Activated naive CD4-positive, alpha-beta T cell (primary cell): ENCODE results near the gene ATIC.
"Not testable (repeated sequence)": the region's sequence is repeated elsewhere in the genome, so short reads cannot be mapped to it uniquely, and the experiment has no call there.

Source experiments
- DNase-seq, 4 experiments: peaks; one replicate each; lab custom pipeline; 2025; lab: John Stamatoyannopoulos, UW

ATIC gene

GRCh38 chr2:215315301-215315700, 3.4 kb downstream of the ATIC start:
- no peak for DNase-seq

- no peak for DNase-seq
These were observed 4.5 kb downstream of the ATIC start for GRCh38 chr2:215316336-215316735.

GRCh38 chr2:215319500-215319899, 7.6 kb downstream of the ATIC start:
- no peak for DNase-seq

GRCh38 chr2:215320102-215320501, 8.2 kb downstream of the ATIC start:
- no peak for DNase-seq

GRCh38 chr2:215320679-215321078, 8.8 kb downstream of the ATIC start:
- no peak for DNase-seq

- DNase-seq: no peak
These were observed 13.0 kb downstream of the ATIC start for GRCh38 chr2:215324811-215325210.

GRCh38 chr2:215328066-215328465, 16.2 kb downstream of the ATIC start:
- DNase-seq: no peak

- DNase-seq: no peak
These were observed 21.2 kb downstream of the ATIC start for GRCh38 chr2:215332872-215333595.

GRCh38 chr2:215338883-215339679, 27.2 kb downstream of the ATIC start:
- DNase-seq: no peak

- no peak for DNase-seq
These were observed 36.0 kb downstream of the ATIC start for GRCh38 chr2:215347878-215348277.

- DNase-seq: no peak
These were observed 40.7 kb downstream of the ATIC start for GRCh38 chr2:215352602-215353001.

GRCh38 chr2:215354771-215355695, 43.2 kb downstream of the ATIC start:
- DNase-seq: no peak

- no peak for DNase-seq
These were observed 43.9 kb downstream of the ATIC start for GRCh38 chr2:215355801-215356200.

GRCh38 chr2:215356334-215356947, 44.6 kb downstream of the ATIC start:
- no peak for DNase-seq

- no peak for DNase-seq
These were observed 45.1 kb downstream of the ATIC start for GRCh38 chr2:215356948-215357461.

- DNase-seq: no peak
These were observed 45.8 kb downstream of the ATIC start for GRCh38 chr2:215357660-215358059.

GRCh38 chr2:215358312-215358845, 46.5 kb downstream of the ATIC start:
- DNase-seq: no peak

- no peak for DNase-seq
These were observed 47.2 kb downstream of the ATIC start for GRCh38 chr2:215358891-215359575.

GRCh38 chr2:215359576-215359922, 47.7 kb downstream of the ATIC start:
- no peak for DNase-seq

- not testable (repeated sequence) for DNase-seq
These were observed 48.2 kb downstream of the ATIC start for GRCh38 chr2:215360059-215360458.

GRCh38 chr2:215360596-215360995, 48.7 kb downstream of the ATIC start:
- no peak for DNase-seq
